ENCODE results near the gene CLDN9. TPM values are rescaled to one million over a fixed set of nuclear protein-coding genes. Genes with fewer than 3 reads are reported as not detected.

The CLDN9 gene
- total RNA-seq, 1 experiment from 2014 or later: not detected

GRCh38 chr16:2973605-2974318, 39.0 kb upstream of the CLDN9 start:
- no peak overlapping the region for H3K4me3 ChIP-seq (ENCODE audit: low read depth, low read length, poor library complexity, severe bottlenecking)
- CTCF ChIA-PET: no interaction called here
- DNase-seq (ENCODE audit: low spot score): no peak
- no peaks in the 10 kb centered on the region for H3K9me3 ChIP-seq (ENCODE audit: low read depth, low read length, poor library complexity, severe bottlenecking)
- no TSS peak for BruUV-seq (replicated peaks)
- no peaks in the 10 kb centered on the region for H3K27me3 ChIP-seq (replicated peaks; ENCODE audit: insufficient read depth, low read depth, low read length, poor library complexity)
- H3K4me1 ChIP-seq (ENCODE audit: insufficient read depth, low read length, poor library complexity, severe bottlenecking): peaks cover 13% of the 10 kb centered on the region
- peak overlapping the region; percentile 37 for H3K27ac ChIP-seq (ENCODE audit: low read depth, low read length, poor library complexity, severe bottlenecking)
- TF ChIP-seq EZH2 (IDR thresholded peaks at IDR 0.05; ENCODE audit: borderline replicate concordance, low read depth, low read length, poor library complexity, severe bottlenecking): no peak
- no peak for TF ChIP-seq CTCF (conservative IDR thresholded peaks at IDR 0.05; ENCODE audit: low read depth, low read length)
- peaks cover 50% of the 10 kb centered on the region for H3K36me3 ChIP-seq (ENCODE audit: insufficient read depth, low read length, poor library complexity, severe bottlenecking)
- intact Hi-C loops (cut with micrococcal nuclease; ENCODE audit: unreplicated experiment): no loop called here
- POLR2A ChIA-PET (ENCODE audit: low non-redundant PET): no interaction called here

GRCh38 chr16:2974319-2975056, 38.2 kb upstream of the CLDN9 start:
- BruUV-seq (replicated peaks): no TSS peak
- intact Hi-C loops (cut with micrococcal nuclease; ENCODE audit: unreplicated experiment): no loop called here
- Histone ChIP-seq H3K36me3 (ENCODE audit: insufficient read depth, low read length, poor library complexity, severe bottlenecking) (peaks cover 50% of the 10 kb centered on the region), H3K4me1 (ENCODE audit: insufficient read depth, low read length, poor library complexity, severe bottlenecking) (peaks cover 16% of the 10 kb centered on the region), H3K27ac (ENCODE audit: low read depth, low read length, poor library complexity, severe bottlenecking) (no peak overlapping the region), H3K4me3 (ENCODE audit: low read depth, low read length, poor library complexity, severe bottlenecking) (no peak overlapping the region), H3K27me3 (replicated peaks; ENCODE audit: insufficient read depth, low read depth, low read length, poor library complexity) (no peaks in the 10 kb centered on the region), H3K9me3 (ENCODE audit: low read depth, low read length, poor library complexity, severe bottlenecking) (no peaks in the 10 kb centered on the region)
- CTCF ChIA-PET: no interaction called here
- DNase-seq (ENCODE audit: low spot score): no peak
- no peak for TF ChIP-seq EZH2 (IDR thresholded peaks at IDR 0.05; ENCODE audit: borderline replicate concordance, low read depth, low read length, poor library complexity, severe bottlenecking)
- no peak for TF ChIP-seq CTCF (conservative IDR thresholded peaks at IDR 0.05; ENCODE audit: low read depth, low read length)
- POLR2A ChIA-PET (ENCODE audit: low non-redundant PET): no interaction called here

GRCh38 chr16:2975161-2975795, 37.4 kb upstream of the CLDN9 start:
- Histone ChIP-seq H3K4me1 (ENCODE audit: insufficient read depth, low read length, poor library complexity, severe bottlenecking) (peaks cover 17% of the 10 kb centered on the region), H3K9me3 (ENCODE audit: low read depth, low read length, poor library complexity, severe bottlenecking) (no peaks in the 10 kb centered on the region), H3K27me3 (replicated peaks; ENCODE audit: insufficient read depth, low read depth, low read length, poor library complexity) (no peaks in the 10 kb centered on the region), H3K36me3 (ENCODE audit: insufficient read depth, low read length, poor library complexity, severe bottlenecking) (peaks cover 50% of the 10 kb centered on the region), H3K4me3 (ENCODE audit: low read depth, low read length, poor library complexity, severe bottlenecking) (no peak overlapping the region), H3K27ac (ENCODE audit: low read depth, low read length, poor library complexity, severe bottlenecking) (no peak overlapping the region)
- no peak for DNase-seq (ENCODE audit: low spot score)
- no TSS peak for BruUV-seq (replicated peaks)
- TF ChIP-seq EZH2 (IDR thresholded peaks at IDR 0.05; ENCODE audit: borderline replicate concordance, low read depth, low read length, poor library complexity, severe bottlenecking): no peak
- no peak for TF ChIP-seq CTCF (conservative IDR thresholded peaks at IDR 0.05; ENCODE audit: low read depth, low read length)
- ChIA-PET CTCF (no interaction called here), POLR2A (ENCODE audit: low non-redundant PET) (no interaction called here)
- intact Hi-C loops (cut with micrococcal nuclease; ENCODE audit: unreplicated experiment): no loop called here

All from A673 (cell line).